ENCODE data around the gene JPH3. TPM values are rescaled to one million over a fixed set of nuclear protein-coding genes. Genes with fewer than 3 reads are reported as not detected.

Gene JPH3
- total RNA-seq, 1 experiment from 2014 or later: 32.7 TPM

DNA sequence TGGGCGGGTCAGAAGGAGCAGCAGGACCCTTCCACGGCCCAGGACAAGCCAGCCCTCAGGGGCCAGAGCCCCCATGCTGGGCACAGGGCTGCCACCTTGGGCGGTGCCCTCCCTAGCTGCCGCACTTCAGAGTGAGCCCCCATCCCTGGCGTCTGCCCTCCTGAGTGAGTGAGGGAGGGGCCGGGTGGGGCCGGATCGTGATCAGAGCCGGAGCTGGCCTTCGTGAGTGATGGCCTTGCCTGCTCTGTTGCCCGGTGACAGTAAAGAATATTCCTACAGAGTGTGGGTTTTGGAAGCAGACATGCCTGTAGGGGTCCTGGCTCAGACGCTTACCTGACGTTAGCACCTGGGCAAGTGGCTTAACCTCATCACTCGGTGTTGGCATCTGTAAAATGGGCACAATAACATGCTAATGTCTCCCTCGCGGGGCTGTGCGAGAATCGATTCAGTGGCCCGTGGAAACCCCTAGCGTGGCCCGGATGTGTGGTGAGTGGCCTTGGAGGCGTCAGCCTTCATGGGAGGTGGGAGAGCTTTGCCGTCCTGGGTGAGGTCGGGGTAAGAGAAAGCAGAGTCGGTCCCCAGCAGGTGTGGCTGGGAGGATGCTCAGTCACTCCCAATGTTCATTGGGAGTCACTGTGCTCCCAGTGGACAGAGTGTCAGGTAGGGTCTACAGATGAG lies 26.1 kb downstream of the JPH3 start:
- Histone ChIP-seq H3K4ac (ENCODE audit: low read depth, low read length) (no peak overlapping the region), H3K27me3 (ENCODE audit: insufficient read depth, low read length) (no peaks in the 10 kb centered on the region)
- WGBS (ENCODE audit: extremely low coverage, insufficient read length, low lambda C conversion rate): no CpG with 5 or more reads among the region's 25 CpGs

More for the DNA sequence above, 26.1 kb downstream of the JPH3 start:
- no peaks in the 10 kb centered on the region; the same call in 1 of the 2 replicates for H3K27me3 Mint-ChIP-seq (ENCODE audit: low read depth)
- H3K9me3 Mint-ChIP-seq: peaks cover 5 to 10% of the 10 kb centered on the region in 2 experiments; a peak in 4 of 5 replicates
- peaks cover 0 to 2% (median 0%) of the 10 kb centered on the region in 3 experiments; a peak in 3 of 7 replicates for H3K36me3 Mint-ChIP-seq (ENCODE audit: insufficient read depth in 1 of 3, low read depth in 3 of 3)
- Histone ChIP-seq H2AFZ (ENCODE audit: low read length) (no peak overlapping the region), H3K79me1 (ENCODE audit: insufficient read depth, low read depth, low read length, poor library complexity, severe bottlenecking) (no peaks in the 10 kb centered on the region), H3K9me3 (ENCODE audit: control insufficient read depth, low read depth, low read length) (no peaks in the 10 kb centered on the region), H3K23me2 (ENCODE audit: insufficient read length, low read depth, low read length, poor library complexity, severe bottlenecking) (no peaks in the 10 kb centered on the region), H4K8ac (replicated peaks; ENCODE audit: insufficient read length, low read depth, low read length) (no peak overlapping the region), H3K27ac (ENCODE audit: insufficient read length, low read depth, low read length) (no peak overlapping the region), H2BK5ac (ENCODE audit: insufficient read length, low read length) (no peak overlapping the region), H3K56ac (ENCODE audit: insufficient read length, low read depth, low read length) (no peak overlapping the region), H3K79me2 (ENCODE audit: insufficient read depth, low read length) (no peaks in the 10 kb centered on the region), H4K5ac (ENCODE audit: insufficient read length, low read depth, low read length) (no peak overlapping the region), H3K14ac (ENCODE audit: insufficient read depth, low read length) (0 out of 2 replicates have a peak overlapping the region, but pooled peaks have one; percentile 39), H3T11ph (ENCODE audit: low read length) (no peak overlapping the region), H2BK20ac (ENCODE audit: low read depth, low read length, poor library complexity, severe bottlenecking) (no peak overlapping the region), H3K18ac (ENCODE audit: insufficient read length, low read depth, low read length) (no peak overlapping the region), H4K20me1 (ENCODE audit: control insufficient read depth, insufficient read depth, insufficient read length) (no peaks in the 10 kb centered on the region), H3K4me2 (ENCODE audit: insufficient read depth, insufficient read length, low read length) (no peak overlapping the region), H2BK15ac (ENCODE audit: low read depth, low read length) (no peak overlapping the region), H4K91ac (ENCODE audit: insufficient read length, low read depth, low read length) (no peak overlapping the region), H2BK12ac (ENCODE audit: insufficient read length, low read depth, low read length) (no peak overlapping the region), H3K23ac (ENCODE audit: insufficient read length, low read depth, low read length) (no peak overlapping the region), H3K4me1 (ENCODE audit: insufficient read depth, low read length) (no peaks in the 10 kb centered on the region), H2AK5ac (ENCODE audit: insufficient read length, low read length) (no peak overlapping the region), H3K9ac (ENCODE audit: extremely low read depth, insufficient read length, low read length) (no peak overlapping the region), H2BK120ac (ENCODE audit: low read depth, low read length, poor library complexity, severe bottlenecking) (no peak overlapping the region)
- H3K4me1 Mint-ChIP-seq: peaks cover 0 to 17% of the 10 kb centered on the region in 2 experiments; a peak in 2 of 4 replicates
- DNase-seq: no peak
- peak overlapping the region in 1 of 3 experiments; percentile 44; a peak in 1 of 7 replicates for H3K27ac Mint-ChIP-seq
- no peak for TF ChIP-seq CTCF (conservative IDR thresholded peaks at IDR 0.05)
- H3K4me3 Mint-ChIP-seq: no peak overlapping the region; a peak in 1 of 5 replicates

Measured in H9 (cell line).